GM12892 (cell line): ENCODE results near the gene ZNF571. TPM values are rescaled to one million over a fixed set of nuclear protein-coding genes. Genes with fewer than 3 reads are reported as not detected.

Source experiments
- DNase-seq: peaks from one replicate; pipeline ENCODE4 v3.0.0; 2011; ENCODE audit not compliant: insufficient read length
- FAIRE-seq: peaks from 2 replicates; lab custom pipeline; 2011; peaks lifted over from hg19 to GRCh38; lab: Jason Lieb, UNC
- POLR2A ChIP-seq: IDR thresholded peaks from 2 replicates; pipeline ENCODE4 v1.6.1; 2011; ENCODE audit warnings: low read depth, low read length, control low read depth
- POLR2AphosphoS5 ChIP-seq: IDR thresholded peaks from 2 replicates; pipeline ENCODE4 v1.6.1; 2011; ENCODE audit warnings: low read depth, low read length, control low read depth
- TAF1 ChIP-seq: IDR thresholded peaks from 2 replicates; pipeline ENCODE4 v1.6.1; 2011; ENCODE audit warnings: low read depth, mild to moderate bottlenecking, control low read depth, low read length, borderline replicate concordance
- polyA plus RNA-seq: library from polyadenylated mRNA; unstranded; fragments of >200 nt; gene quantifications from one replicate; pipeline ENCODE4 v1.2.1, GENCODE V29; 2012; ENCODE audit warnings: missing spikeins, inconsistent platforms; ENCODE audit not compliant: missing spikeins

ZNF571 gene
- polyA plus RNA-seq = 2.0 TPM

GRCh38 chr19:37594304-37594981 is at the start of gene ZNF571, which contains the start of gene ZNF540:
ZNF571 (minus strand) TSS chr19:37594792; CDS start chr19:37586676, 8,116 bp downstream.
ZNF540 (plus strand) TSS chr19:37594876; CDS start chr19:37598448, 3,572 bp downstream.
- peak; percentile 53 for DNase-seq
- FAIRE-seq = peak; percentile 94
- TF ChIP-seq POLR2AphosphoS5 (peak; percentile 21; the same call in 1 of the 2 replicates), TAF1 (peak; percentile 24), POLR2A (no peak)

- DNase-seq = no peak
- FAIRE-seq = no peak
- TF ChIP-seq POLR2AphosphoS5 = no peak
- no peak for TF ChIP-seq TAF1
Measured at GRCh38 chr19:37635076-37636056, 40.8 kb upstream of the ZNF571 start.

GRCh38 chr19:37594982-37595382 is 390 bp upstream of the ZNF571 start:
- no peak for TF ChIP-seq TAF1
- DNase-seq = no peak
- no peak for FAIRE-seq

- FAIRE-seq = no peak
- DNase-seq = no peak
- TF ChIP-seq TAF1 = no peak
- TF ChIP-seq POLR2AphosphoS5 = no peak
- TF ChIP-seq POLR2A = no peak
Measured at GRCh38 chr19:37593996-37594303, 642 bp downstream of the ZNF571 start.

- FAIRE-seq = no peak
- DNase-seq = no peak
- TF ChIP-seq POLR2A = no peak
- TF ChIP-seq TAF1 = no peak
- no peak for TF ChIP-seq POLR2AphosphoS5
Measured at GRCh38 chr19:37583340-37583739, 11.3 kb downstream of the ZNF571 start.

GRCh38 chr19:37572203-37572602 is 22.4 kb downstream of the ZNF571 start:
- no peak for TF ChIP-seq TAF1
- TF ChIP-seq POLR2A = no peak
- TF ChIP-seq POLR2AphosphoS5 = no peak
- DNase-seq = no peak
- FAIRE-seq = no peak

- no peak for TF ChIP-seq TAF1
- TF ChIP-seq POLR2AphosphoS5 = no peak
- no peak for TF ChIP-seq POLR2A
- FAIRE-seq (no peak), DNase-seq (no peak)
Measured at GRCh38 chr19:37565370-37565669, 29.3 kb downstream of the ZNF571 start.

- FAIRE-seq = no peak
- DNase-seq = no peak
- TF ChIP-seq POLR2AphosphoS5 (no peak), POLR2A (no peak), TAF1 (no peak)
Measured at GRCh38 chr19:37564624-37565369, 29.8 kb downstream of the ZNF571 start.

GRCh38 chr19:37563518-37563917 is 31.1 kb downstream of the ZNF571 start:
- DNase-seq = no peak
- no peak for FAIRE-seq
- TF ChIP-seq TAF1 = no peak
- no peak for TF ChIP-seq POLR2AphosphoS5
- TF ChIP-seq POLR2A = no peak

- TF ChIP-seq POLR2AphosphoS5 (no peak), POLR2A (no peak), TAF1 (no peak)
- peak; percentile 46 for DNase-seq
- no peak for FAIRE-seq
Measured at GRCh38 chr19:37551129-37551993, 43.2 kb downstream of the ZNF571 start.

- FAIRE-seq (no peak), DNase-seq (no peak)
- no peak for TF ChIP-seq POLR2AphosphoS5
- TF ChIP-seq TAF1 = no peak
- no peak for TF ChIP-seq POLR2A
Measured at GRCh38 chr19:37537391-37537947, 57.1 kb downstream of the ZNF571 start.
